ENCODE data around the gene PRDM16.

The PRDM16 gene

DNA sequence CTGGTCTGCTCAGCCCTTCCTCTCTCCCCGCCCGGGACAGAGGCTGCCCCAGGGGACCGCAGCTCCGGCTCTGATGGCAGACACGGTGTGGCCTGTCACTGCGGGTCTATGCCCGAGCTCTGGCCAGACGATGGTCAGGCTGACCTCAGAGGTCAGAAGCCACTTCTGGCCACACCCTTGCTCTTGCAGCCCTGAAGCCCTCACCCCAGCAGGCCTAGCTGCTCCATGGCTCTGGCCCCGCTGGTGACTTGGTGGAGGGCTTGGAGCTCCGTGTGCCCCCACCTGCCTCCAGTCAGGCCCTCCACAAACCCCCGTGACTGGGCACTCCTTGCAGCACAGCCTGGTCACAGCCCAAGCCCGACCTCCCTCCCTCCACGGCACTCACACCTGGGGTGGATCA lies 47.6 kb downstream of the PRDM16 start:
- Histone ChIP-seq H3K79me2 (ENCODE audit: low read length) (no peaks in the 10 kb centered on the region), H3K4me3 (ENCODE audit: low read length) (no peak overlapping the region), H3K9me2 (replicated peaks; ENCODE audit: insufficient read depth, low read length) (no peaks in the 10 kb centered on the region), H3K4me2 (ENCODE audit: low read depth, low read length) (no peak overlapping the region), H3K27me3 (replicated peaks; ENCODE audit: insufficient read depth, low read length) (peaks cover 85% of the 10 kb centered on the region), H3K36me3 (replicated peaks; ENCODE audit: insufficient read depth, low read length) (no peaks in the 10 kb centered on the region), H3F3A (ENCODE audit: insufficient read depth, low read length) (no peaks in the 10 kb centered on the region), H4K20me1 (ENCODE audit: insufficient read depth, low read length) (no peaks in the 10 kb centered on the region), H3K4me1 (ENCODE audit: low read length) (no peaks in the 10 kb centered on the region), H3K27ac (ENCODE audit: low read length) (no peak overlapping the region), H3K9ac (ENCODE audit: low read length) (no peak overlapping the region), H2AFZ (ENCODE audit: low read length) (no peak overlapping the region), H3K9me3 (replicated peaks; ENCODE audit: insufficient read depth, low read length) (no peaks in the 10 kb centered on the region)
- TF ChIP-seq EZH2 (optimal IDR thresholded peaks at IDR 0.05; ENCODE audit: low read depth, low read length) (no peak), EZH2phosphoT487 (IDR thresholded peaks at IDR 0.05; ENCODE audit: low read length) (no peak)
- no peak for DNase-seq

DNA sequence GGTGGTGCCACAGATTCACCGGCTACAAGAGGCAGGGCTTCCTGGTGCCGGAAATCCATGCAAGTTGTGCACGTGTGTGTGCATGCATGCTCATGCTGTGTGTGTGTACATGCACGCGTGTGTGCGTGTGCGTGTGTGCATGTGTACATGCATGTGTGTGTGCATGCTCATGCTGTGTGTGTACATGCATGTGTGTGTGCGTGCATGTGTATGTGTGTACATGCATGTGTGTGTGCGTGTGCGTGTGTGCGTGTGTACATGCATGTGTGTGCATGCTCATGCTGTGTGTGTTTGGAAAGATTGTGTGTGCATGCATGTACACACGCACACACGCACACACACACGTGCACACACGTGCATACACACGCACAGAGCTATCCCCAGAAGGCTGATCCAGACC lies 48.9 kb downstream of the PRDM16 start:
- no peak overlapping the region for H3K4me3 ChIP-seq (ENCODE audit: low read length)
- no peaks in the 10 kb centered on the region for H3F3A ChIP-seq (ENCODE audit: insufficient read depth, low read length)
- H3K79me2 ChIP-seq (ENCODE audit: low read length): no peaks in the 10 kb centered on the region
- no peaks in the 10 kb centered on the region for H3K9me3 ChIP-seq (replicated peaks; ENCODE audit: insufficient read depth, low read length)
- H3K9ac ChIP-seq (ENCODE audit: low read length): no peak overlapping the region
- no peak for DNase-seq
- H3K27ac ChIP-seq (ENCODE audit: low read length): no peak overlapping the region
- no peaks in the 10 kb centered on the region for H3K4me1 ChIP-seq (ENCODE audit: low read length)
- H3K4me2 ChIP-seq (ENCODE audit: low read depth, low read length): no peak overlapping the region
- no peaks in the 10 kb centered on the region for H4K20me1 ChIP-seq (ENCODE audit: insufficient read depth, low read length)
- no peaks in the 10 kb centered on the region for H3K9me2 ChIP-seq (replicated peaks; ENCODE audit: insufficient read depth, low read length)
- H3K27me3 ChIP-seq (replicated peaks; ENCODE audit: insufficient read depth, low read length): peaks cover 85% of the 10 kb centered on the region
- TF ChIP-seq EZH2 (optimal IDR thresholded peaks at IDR 0.05; ENCODE audit: low read depth, low read length): no peak
- no peak for TF ChIP-seq EZH2phosphoT487 (IDR thresholded peaks at IDR 0.05; ENCODE audit: low read length)
- TF ChIP-seq, protein P1, sequence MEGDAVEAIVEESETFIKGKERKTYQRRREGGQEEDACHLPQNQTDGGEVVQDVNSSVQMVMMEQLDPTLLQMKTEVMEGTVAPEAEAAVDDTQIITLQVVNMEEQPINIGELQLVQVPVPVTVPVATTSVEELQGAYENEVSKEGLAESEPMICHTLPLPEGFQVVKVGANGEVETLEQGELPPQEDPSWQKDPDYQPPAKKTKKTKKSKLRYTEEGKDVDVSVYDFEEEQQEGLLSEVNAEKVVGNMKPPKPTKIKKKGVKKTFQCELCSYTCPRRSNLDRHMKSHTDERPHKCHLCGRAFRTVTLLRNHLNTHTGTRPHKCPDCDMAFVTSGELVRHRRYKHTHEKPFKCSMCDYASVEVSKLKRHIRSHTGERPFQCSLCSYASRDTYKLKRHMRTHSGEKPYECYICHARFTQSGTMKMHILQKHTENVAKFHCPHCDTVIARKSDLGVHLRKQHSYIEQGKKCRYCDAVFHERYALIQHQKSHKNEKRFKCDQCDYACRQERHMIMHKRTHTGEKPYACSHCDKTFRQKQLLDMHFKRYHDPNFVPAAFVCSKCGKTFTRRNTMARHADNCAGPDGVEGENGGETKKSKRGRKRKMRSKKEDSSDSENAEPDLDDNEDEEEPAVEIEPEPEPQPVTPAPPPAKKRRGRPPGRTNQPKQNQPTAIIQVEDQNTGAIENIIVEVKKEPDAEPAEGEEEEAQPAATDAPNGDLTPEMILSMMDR (IDR thresholded peaks at IDR 0.05; ENCODE audit: low read length): no peak
- no peak overlapping the region for H2AFZ ChIP-seq (ENCODE audit: low read length)
- H3K36me3 ChIP-seq (replicated peaks; ENCODE audit: insufficient read depth, low read length): no peaks in the 10 kb centered on the region

DNA sequence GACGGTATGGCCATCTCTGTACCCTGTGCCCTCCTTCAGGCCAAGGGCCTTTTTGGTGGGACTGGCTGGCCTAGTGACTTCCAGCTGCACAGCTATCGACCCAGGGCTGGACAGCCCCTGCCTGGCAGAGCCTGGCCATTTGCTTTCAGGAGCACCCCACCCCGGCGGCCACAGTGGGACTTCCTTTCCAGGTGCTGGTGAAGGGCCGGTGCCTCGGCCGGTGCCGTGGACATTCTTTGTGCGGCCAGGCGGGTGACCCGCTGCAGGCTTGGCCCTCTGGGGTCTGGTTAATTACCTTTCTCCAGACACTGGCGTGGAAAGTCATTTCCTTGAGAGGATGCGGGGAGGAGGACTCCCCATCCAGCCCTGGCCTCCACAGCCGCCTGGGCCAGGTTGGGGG lies 50.1 kb downstream of the PRDM16 start:
- DNase-seq: no peak
- Histone ChIP-seq H3K4me2 (ENCODE audit: low read depth, low read length) (no peak overlapping the region), H3K27me3 (replicated peaks; ENCODE audit: insufficient read depth, low read length) (peaks cover 94% of the 10 kb centered on the region), H3K4me3 (ENCODE audit: low read length) (no peak overlapping the region), H3K4me1 (ENCODE audit: low read length) (no peaks in the 10 kb centered on the region), H3K9me2 (replicated peaks; ENCODE audit: insufficient read depth, low read length) (no peaks in the 10 kb centered on the region), H3F3A (ENCODE audit: insufficient read depth, low read length) (no peaks in the 10 kb centered on the region), H4K20me1 (ENCODE audit: insufficient read depth, low read length) (no peaks in the 10 kb centered on the region), H3K9me3 (replicated peaks; ENCODE audit: insufficient read depth, low read length) (no peaks in the 10 kb centered on the region), H3K27ac (ENCODE audit: low read length) (no peak overlapping the region), H3K36me3 (replicated peaks; ENCODE audit: insufficient read depth, low read length) (no peaks in the 10 kb centered on the region), H2AFZ (ENCODE audit: low read length) (no peak overlapping the region), H3K79me2 (ENCODE audit: low read length) (no peaks in the 10 kb centered on the region), H3K9ac (ENCODE audit: low read length) (no peak overlapping the region)
- TF ChIP-seq EZH2 (optimal IDR thresholded peaks at IDR 0.05; ENCODE audit: low read depth, low read length) (no peak), EZH2phosphoT487 (IDR thresholded peaks at IDR 0.05; ENCODE audit: low read length) (no peak)
- TF ChIP-seq, protein P1 (IDR thresholded peaks at IDR 0.05; ENCODE audit: low read length): no peak

DNA sequence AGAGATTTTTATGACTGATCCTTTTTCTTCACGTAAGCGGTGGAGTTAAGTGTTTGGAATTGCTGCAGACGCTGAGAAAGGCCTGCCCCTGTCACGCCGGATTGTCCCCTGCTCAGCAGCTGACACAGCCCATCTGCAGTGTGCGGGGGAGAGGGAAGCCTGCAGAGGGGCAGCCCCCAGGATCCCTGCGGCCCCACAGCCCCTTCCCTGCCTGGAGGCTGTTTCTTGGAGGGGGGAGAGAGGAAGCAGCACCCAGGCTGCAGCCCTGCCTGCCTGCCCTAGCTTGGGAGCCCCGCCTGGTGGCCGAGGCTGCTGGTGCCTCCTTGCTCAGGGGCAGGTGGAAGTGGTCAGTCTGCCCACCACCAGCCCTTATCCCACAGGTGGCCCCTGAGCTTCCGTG lies 50.7 kb downstream of the PRDM16 start:
- Histone ChIP-seq H3K4me2 (ENCODE audit: low read depth, low read length) (no peak overlapping the region), H3K9me2 (replicated peaks; ENCODE audit: insufficient read depth, low read length) (no peaks in the 10 kb centered on the region), H3K9me3 (replicated peaks; ENCODE audit: insufficient read depth, low read length) (no peaks in the 10 kb centered on the region), H3F3A (ENCODE audit: insufficient read depth, low read length) (no peaks in the 10 kb centered on the region), H4K20me1 (ENCODE audit: insufficient read depth, low read length) (no peaks in the 10 kb centered on the region), H3K27me3 (replicated peaks; ENCODE audit: insufficient read depth, low read length) (peaks cover 97% of the 10 kb centered on the region), H2AFZ (ENCODE audit: low read length) (no peak overlapping the region), H3K36me3 (replicated peaks; ENCODE audit: insufficient read depth, low read length) (no peaks in the 10 kb centered on the region), H3K79me2 (ENCODE audit: low read length) (no peaks in the 10 kb centered on the region), H3K4me3 (ENCODE audit: low read length) (no peak overlapping the region), H3K4me1 (ENCODE audit: low read length) (no peaks in the 10 kb centered on the region), H3K9ac (ENCODE audit: low read length) (no peak overlapping the region), H3K27ac (ENCODE audit: low read length) (no peak overlapping the region)
- DNase-seq: no peak
- TF ChIP-seq, protein P1 (IDR thresholded peaks at IDR 0.05; ENCODE audit: low read length): no peak
- TF ChIP-seq EZH2phosphoT487 (IDR thresholded peaks at IDR 0.05; ENCODE audit: low read length) (no peak), EZH2 (optimal IDR thresholded peaks at IDR 0.05; ENCODE audit: low read depth, low read length) (no peak)
